ENCODE measurements around the gene FHOD3. TPM values are rescaled to one million over a fixed set of nuclear protein-coding genes. Genes with fewer than 3 reads are reported as not detected.

FHOD3 gene
- total RNA-seq, 1 experiment from 2014 or later, result 22.7 TPM

DNA sequence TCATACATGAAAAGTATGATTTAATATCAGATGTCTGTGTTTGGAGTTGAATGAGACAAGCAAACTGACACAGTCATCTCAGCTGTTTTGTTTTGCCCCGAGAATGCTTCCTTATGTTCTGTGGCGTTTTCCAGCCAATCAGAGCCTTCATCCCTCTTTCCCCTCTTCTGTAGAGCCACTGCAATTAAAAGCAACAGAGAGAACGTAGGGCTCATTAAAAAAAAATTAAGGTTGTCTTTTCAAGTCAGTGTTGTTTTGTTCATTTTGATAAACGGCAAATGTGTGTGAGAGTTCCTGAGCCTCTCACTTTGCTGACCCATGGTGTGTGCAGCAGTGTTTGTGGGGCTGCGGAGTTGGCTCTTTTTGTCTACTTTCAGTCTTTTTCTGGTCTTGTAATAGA, 216.0 kb downstream of the FHOD3 start:
- ATAC-seq, result no peak
- peak overlapping the region; percentile 46; the same call in 1 of the 2 replicates for H3K27ac ChIP-seq (ENCODE audit: low read length)
- TF ChIP-seq, protein P1, sequence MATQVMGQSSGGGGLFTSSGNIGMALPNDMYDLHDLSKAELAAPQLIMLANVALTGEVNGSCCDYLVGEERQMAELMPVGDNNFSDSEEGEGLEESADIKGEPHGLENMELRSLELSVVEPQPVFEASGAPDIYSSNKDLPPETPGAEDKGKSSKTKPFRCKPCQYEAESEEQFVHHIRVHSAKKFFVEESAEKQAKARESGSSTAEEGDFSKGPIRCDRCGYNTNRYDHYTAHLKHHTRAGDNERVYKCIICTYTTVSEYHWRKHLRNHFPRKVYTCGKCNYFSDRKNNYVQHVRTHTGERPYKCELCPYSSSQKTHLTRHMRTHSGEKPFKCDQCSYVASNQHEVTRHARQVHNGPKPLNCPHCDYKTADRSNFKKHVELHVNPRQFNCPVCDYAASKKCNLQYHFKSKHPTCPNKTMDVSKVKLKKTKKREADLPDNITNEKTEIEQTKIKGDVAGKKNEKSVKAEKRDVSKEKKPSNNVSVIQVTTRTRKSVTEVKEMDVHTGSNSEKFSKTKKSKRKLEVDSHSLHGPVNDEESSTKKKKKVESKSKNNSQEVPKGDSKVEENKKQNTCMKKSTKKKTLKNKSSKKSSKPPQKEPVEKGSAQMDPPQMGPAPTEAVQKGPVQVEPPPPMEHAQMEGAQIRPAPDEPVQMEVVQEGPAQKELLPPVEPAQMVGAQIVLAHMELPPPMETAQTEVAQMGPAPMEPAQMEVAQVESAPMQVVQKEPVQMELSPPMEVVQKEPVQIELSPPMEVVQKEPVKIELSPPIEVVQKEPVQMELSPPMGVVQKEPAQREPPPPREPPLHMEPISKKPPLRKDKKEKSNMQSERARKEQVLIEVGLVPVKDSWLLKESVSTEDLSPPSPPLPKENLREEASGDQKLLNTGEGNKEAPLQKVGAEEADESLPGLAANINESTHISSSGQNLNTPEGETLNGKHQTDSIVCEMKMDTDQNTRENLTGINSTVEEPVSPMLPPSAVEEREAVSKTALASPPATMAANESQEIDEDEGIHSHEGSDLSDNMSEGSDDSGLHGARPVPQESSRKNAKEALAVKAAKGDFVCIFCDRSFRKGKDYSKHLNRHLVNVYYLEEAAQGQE (IDR thresholded peaks at IDR 0.05; ENCODE audit: insufficient read depth in 1 of 2, low read depth in 2 of 2, low read length in 1 of 2), result no peak
- TF ChIP-seq, protein P2, sequence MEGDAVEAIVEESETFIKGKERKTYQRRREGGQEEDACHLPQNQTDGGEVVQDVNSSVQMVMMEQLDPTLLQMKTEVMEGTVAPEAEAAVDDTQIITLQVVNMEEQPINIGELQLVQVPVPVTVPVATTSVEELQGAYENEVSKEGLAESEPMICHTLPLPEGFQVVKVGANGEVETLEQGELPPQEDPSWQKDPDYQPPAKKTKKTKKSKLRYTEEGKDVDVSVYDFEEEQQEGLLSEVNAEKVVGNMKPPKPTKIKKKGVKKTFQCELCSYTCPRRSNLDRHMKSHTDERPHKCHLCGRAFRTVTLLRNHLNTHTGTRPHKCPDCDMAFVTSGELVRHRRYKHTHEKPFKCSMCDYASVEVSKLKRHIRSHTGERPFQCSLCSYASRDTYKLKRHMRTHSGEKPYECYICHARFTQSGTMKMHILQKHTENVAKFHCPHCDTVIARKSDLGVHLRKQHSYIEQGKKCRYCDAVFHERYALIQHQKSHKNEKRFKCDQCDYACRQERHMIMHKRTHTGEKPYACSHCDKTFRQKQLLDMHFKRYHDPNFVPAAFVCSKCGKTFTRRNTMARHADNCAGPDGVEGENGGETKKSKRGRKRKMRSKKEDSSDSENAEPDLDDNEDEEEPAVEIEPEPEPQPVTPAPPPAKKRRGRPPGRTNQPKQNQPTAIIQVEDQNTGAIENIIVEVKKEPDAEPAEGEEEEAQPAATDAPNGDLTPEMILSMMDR (IDR thresholded peaks at IDR 0.05), result no peak
- TF ChIP-seq TCF7L2 (IDR thresholded peaks at IDR 0.05; ENCODE audit: low read depth, low read length), result no peak
- no peak for TF ChIP-seq SIN3A (IDR thresholded peaks at IDR 0.05; ENCODE audit: borderline replicate concordance, insufficient read depth, low read depth, low read length)
- no peak for TF ChIP-seq POLR2AphosphoS5 (IDR thresholded peaks at IDR 0.05; ENCODE audit: low read depth, low read length)
- intact Hi-C loops (cut with micrococcal nuclease; ENCODE audit: unreplicated experiment) (no loop called here), in situ Hi-C loops (cut with HindIII; ENCODE audit: low pct_unique_long_range_greater_than_20kb, low sequenced_read_pairs) (no loop called here)
- no TSS peak for BruUV-seq (replicated peaks)
- H3K36me3 ChIP-seq (ENCODE audit: control insufficient read depth, insufficient read depth, low read length), result no peaks in the 10 kb centered on the region
- H3K4me1 ChIP-seq (ENCODE audit: control insufficient read depth, insufficient read depth, low read length), result peaks cover 13% of the 10 kb centered on the region
- no peaks in the 10 kb centered on the region for H3K9me3 ChIP-seq (ENCODE audit: control insufficient read depth, insufficient read depth, low read depth, low read length)
- no peak overlapping the region for H3K4me3 ChIP-seq (ENCODE audit: low read depth in 2 of 2, low read length in 2 of 2)
- POLR2A ChIA-PET, result no interaction called here
- DNase-seq (ENCODE audit: low read depth, low spot score), result no peak
- no peaks in the 10 kb centered on the region for H3K27me3 ChIP-seq (ENCODE audit: control insufficient read depth, insufficient read depth, low read length)
- CTCF ChIA-PET, result no interaction called here

DNA sequence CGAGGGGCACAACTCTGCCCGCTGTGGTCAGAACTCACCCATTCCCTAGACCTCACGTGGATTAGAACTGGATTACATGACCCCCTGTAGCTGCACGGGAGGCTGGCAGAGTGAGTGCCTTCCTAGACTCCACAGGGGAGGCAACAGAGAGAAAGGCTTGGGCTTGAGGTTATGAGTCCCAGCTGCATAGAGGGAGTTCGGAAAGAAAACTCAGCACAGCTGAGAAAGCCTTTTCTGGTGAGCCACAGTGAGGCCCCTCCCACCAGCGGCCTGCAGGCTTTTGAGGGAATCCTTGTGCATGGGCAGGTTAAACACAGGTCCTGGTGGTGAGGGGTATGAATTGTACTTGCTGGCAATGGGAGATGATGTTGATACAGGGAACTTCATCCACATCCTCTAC, 217.3 kb downstream of the FHOD3 start:
- H3K4me1 ChIP-seq (ENCODE audit: control insufficient read depth, insufficient read depth, low read length), result peaks cover 13% of the 10 kb centered on the region
- no peaks in the 10 kb centered on the region for H3K9me3 ChIP-seq (ENCODE audit: control insufficient read depth, insufficient read depth, low read depth, low read length)
- no peaks in the 10 kb centered on the region for H3K27me3 ChIP-seq (ENCODE audit: control insufficient read depth, insufficient read depth, low read length)
- no peaks in the 10 kb centered on the region for H3K36me3 ChIP-seq (ENCODE audit: control insufficient read depth, insufficient read depth, low read length)
- ChIA-PET CTCF (no interaction called here), POLR2A (no interaction called here)
- no peak overlapping the region; the same call in 1 of the 2 replicates for H3K27ac ChIP-seq (ENCODE audit: low read length)
- no peak for DNase-seq (ENCODE audit: low read depth, low spot score)
- no TSS peak for BruUV-seq (replicated peaks)
- no peak overlapping the region for H3K4me3 ChIP-seq (ENCODE audit: low read depth in 2 of 2, low read length in 2 of 2)
- intact Hi-C loops (cut with micrococcal nuclease; ENCODE audit: unreplicated experiment), result no loop called here
- TF ChIP-seq, protein P1 (IDR thresholded peaks at IDR 0.05; ENCODE audit: insufficient read depth in 1 of 2, low read depth in 2 of 2, low read length in 1 of 2), result no peak
- TF ChIP-seq POLR2AphosphoS5 (IDR thresholded peaks at IDR 0.05; ENCODE audit: low read depth, low read length) (no peak), TCF7L2 (IDR thresholded peaks at IDR 0.05; ENCODE audit: low read depth, low read length) (no peak), SIN3A (IDR thresholded peaks at IDR 0.05; ENCODE audit: borderline replicate concordance, insufficient read depth, low read depth, low read length) (no peak)
- TF ChIP-seq, protein P2 (IDR thresholded peaks at IDR 0.05), result no peak
- in situ Hi-C loops (cut with HindIII; ENCODE audit: low pct_unique_long_range_greater_than_20kb, low sequenced_read_pairs), result no loop called here
- no peak for ATAC-seq

Data from Panc1 (cell line).